Omental fat pad (tissue), 4 donors: ENCODE results near the gene TNFRSF25. TPM values are rescaled to one million over a fixed set of nuclear protein-coding genes. Genes with fewer than 3 reads are reported as not detected.

Experiments used
- ATAC-seq: fragments of 150-250 bp; one replicate; pipeline ENCODE4 v1.9.1; 2016; ENCODE audit warnings: mild to moderate bottlenecking, moderate library complexity; ENCODE audit not compliant: low FRiP score
- DNase-seq: peaks from one replicate; pipeline ENCODE4 v3.0.0-alpha.2; 2019; ENCODE audit warnings: low spot score
- total RNA-seq, 4 donors: library from RNA; depleted of rRNA; stranded (reverse); fragments of >200 nt; gene quantifications; one replicate each; pipeline ENCODE4 v1.1.0, GENCODE V29; 2016
- TF ChIP-seq, protein P1 (sequence below), 3 donors: fragments of 450-650 bp; IDR thresholded peaks; one replicate each; pipeline ENCODE4 v1.5.1; 2016 to 2017; ENCODE audit warnings: antibody characterized with exemption in 3 of 3, mild to moderate bottlenecking in 3 of 3, moderate library complexity in 2 of 3

TNFRSF25 gene
- total RNA-seq, 4 donors from 2014 or later: 4.4 to 25.5 (median 6.6) TPM

DNA sequence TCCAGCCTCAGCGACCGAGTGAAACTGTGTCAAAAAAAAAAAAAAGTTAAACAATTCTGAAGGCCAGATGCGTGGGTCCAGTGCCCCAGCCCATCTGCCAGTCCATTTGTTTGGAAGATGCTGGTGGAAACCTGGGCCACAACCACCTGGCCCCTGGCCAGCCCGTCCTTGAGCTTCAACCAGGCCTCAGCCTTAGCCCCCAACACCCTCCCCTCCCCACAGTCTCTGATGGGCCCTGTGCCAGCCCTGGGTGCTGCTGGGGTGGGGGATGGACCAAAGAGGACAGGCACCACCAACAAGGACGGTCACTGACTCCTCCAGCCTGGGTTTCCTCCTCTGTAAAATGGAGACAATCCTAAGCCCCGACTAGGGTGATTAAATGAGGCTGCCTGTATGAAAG is 45.1 kb upstream of the TNFRSF25 start:
- TF ChIP-seq, protein P1, sequence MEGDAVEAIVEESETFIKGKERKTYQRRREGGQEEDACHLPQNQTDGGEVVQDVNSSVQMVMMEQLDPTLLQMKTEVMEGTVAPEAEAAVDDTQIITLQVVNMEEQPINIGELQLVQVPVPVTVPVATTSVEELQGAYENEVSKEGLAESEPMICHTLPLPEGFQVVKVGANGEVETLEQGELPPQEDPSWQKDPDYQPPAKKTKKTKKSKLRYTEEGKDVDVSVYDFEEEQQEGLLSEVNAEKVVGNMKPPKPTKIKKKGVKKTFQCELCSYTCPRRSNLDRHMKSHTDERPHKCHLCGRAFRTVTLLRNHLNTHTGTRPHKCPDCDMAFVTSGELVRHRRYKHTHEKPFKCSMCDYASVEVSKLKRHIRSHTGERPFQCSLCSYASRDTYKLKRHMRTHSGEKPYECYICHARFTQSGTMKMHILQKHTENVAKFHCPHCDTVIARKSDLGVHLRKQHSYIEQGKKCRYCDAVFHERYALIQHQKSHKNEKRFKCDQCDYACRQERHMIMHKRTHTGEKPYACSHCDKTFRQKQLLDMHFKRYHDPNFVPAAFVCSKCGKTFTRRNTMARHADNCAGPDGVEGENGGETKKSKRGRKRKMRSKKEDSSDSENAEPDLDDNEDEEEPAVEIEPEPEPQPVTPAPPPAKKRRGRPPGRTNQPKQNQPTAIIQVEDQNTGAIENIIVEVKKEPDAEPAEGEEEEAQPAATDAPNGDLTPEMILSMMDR (IDR thresholded peaks at IDR 0.05): no peak
- DNase-seq: no peak
- no peak for ATAC-seq

GRCh38 chr1:6510493-6510892 is 44.5 kb upstream of the TNFRSF25 start:
- ATAC-seq: no peak
- TF ChIP-seq, protein P1 (IDR thresholded peaks at IDR 0.05): no peak

GRCh38 chr1:6509919-6510291 is 43.9 kb upstream of the TNFRSF25 start:
- no peak for ATAC-seq

More at GRCh38 chr1:6510493-6510892, 44.5 kb upstream of the TNFRSF25 start:
- no peak for DNase-seq

DNA sequence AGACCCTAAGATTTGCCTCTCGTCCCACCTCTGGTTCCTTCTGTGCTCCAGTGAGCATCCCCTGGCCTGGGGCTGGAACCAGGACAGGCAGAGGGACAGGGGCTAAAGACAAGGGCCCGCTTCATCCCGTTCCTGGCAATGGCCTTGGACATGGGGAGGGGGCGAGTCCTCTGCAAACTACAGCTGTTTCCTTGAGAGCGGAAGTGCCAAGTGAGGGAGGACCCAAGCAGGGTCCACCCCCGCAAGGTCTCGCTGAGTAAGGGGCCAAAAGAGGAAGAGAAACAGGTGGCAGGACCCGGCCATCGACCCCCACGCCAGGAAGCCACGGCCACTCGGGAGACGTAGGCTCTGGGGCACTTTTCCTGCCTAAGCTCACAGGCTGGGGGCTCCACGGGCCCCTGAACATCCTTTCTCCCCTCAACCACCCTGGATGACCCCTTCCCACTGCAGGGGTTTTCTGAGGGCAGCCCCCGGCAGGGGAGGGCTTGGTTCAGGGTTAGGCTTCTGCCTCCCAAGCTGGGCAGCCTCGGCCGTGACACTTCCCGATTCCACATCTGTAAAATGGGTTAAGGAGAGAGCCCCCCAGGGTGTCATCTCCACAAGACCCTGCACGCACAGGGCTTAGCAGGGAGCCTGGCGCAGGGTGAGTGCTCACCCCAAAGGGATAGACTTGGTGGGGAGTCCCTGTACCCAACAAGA is 43.4 kb upstream of the TNFRSF25 start:
- TF ChIP-seq, protein P1 (IDR thresholded peaks at IDR 0.05): no peak
- no peak for ATAC-seq
- no peak for DNase-seq

More at GRCh38 chr1:6509919-6510291, 43.9 kb upstream of the TNFRSF25 start:
- DNase-seq: no peak
- TF ChIP-seq, protein P1 (IDR thresholded peaks at IDR 0.05): no peak

DNA sequence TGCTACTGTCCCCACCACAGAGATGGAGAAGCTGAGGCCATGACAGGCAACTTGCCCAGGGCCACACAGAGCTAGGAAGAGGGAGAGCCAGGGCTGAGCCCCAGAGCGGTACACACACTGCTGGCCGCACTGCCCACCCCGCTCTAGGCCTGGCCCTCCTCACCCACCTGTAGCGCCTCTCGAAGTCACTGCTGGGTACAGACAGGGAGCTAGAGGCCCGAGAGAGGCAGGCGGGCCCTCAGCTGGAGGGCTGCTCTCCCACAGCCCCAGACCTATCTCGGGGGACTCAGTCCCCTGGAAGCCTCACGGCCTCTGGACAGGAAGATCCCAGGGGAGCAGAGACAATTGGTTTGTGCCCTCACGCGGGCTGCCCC is 42.8 kb upstream of the TNFRSF25 start:
- TF ChIP-seq, protein P1 (IDR thresholded peaks at IDR 0.05): no peak
- DNase-seq: no peak
- ATAC-seq: no peak

DNA sequence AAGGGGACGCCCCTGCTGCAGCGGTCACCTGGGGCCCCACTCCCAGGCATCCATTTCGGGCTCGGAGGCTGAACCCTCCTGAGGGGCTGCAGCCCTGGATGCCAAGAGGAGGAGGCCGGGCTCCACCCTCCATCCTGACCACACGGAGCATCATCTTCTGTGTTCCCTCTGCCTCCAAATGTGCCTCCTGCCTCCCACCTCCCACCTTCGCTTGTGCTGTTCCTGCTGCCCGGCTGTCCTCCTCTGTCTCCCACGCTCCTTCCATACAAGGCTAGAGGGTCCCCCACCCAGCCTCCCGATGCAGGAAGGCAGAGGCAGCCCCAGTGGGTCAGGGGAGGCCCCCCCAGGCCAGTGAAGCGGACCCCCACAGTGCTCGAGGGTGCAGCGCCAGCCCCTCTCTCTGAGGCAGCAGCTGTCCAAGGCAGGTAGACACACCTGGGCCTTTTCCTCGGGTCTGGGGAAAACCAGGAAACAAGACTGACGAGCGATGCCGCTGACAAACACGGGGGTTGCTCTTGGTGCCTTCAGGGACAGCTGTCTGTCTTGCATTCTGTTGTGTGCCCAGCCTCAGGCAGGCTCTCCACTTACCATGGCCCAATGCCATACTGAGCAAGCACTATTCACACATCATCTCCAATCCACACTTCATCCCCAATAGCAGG is 42.3 kb upstream of the TNFRSF25 start:
- TF ChIP-seq, protein P1 (IDR thresholded peaks at IDR 0.05): no peak
- DNase-seq (no peak), ATAC-seq (no peak)

DNA sequence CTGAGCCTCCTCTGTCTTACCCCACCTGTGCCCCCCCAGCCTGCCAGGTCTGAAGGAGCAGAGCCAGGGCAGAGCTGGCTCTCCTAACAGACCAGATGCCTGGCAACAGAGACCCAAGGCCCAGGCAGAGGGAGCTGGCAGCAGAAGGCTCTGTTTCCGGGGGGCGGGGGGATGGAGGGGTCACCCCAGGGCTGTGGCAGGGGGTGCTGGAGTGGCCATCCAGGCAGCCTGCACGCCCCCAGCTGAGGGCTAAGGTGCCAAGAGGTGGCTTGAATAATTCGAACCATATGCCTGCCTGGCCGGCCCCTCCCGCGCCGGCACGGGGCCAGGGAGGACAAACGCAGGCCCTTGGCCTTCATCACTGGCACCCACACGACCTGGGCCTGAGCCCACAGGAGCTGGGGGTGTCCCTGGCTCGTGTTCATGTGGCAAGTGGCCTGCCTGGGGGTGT is 41.5 kb upstream of the TNFRSF25 start:
- ATAC-seq (no peak), DNase-seq (no peak)
- TF ChIP-seq, protein P1 (IDR thresholded peaks at IDR 0.05): no peak
